RWPE1 (cell line): ENCODE results near the gene DUOX2.

Experiments used
- CTCF ChIA-PET: fragments of 350-600 bp; sonication (Branson Sonifier 250); formaldehyde crosslinking; extraction: SDS; loops from one replicate; lab custom pipeline; 2021; lab: Yijun Ruan, JAX
- POLR2A ChIA-PET: fragments of 400-600 bp; formaldehyde crosslinking; extraction: SDS; loops from one replicate; lab custom pipeline; 2020; ENCODE audit warnings: antibody characterized with exemption; ENCODE audit not compliant: low non-redundant PET; lab: Yijun Ruan, JAX
- DNase-seq: peaks from one replicate; pipeline ENCODE4 v3.0.0; 2012; ENCODE audit warnings: low spot score
- H3K27ac ChIP-seq: fragments of 450-650 bp; 2 replicates; pipeline ENCODE4 v1.5.1; 2017
- CTCF ChIP-seq: fragments of 450-650 bp; conservative IDR thresholded peaks from 2 replicates; pipeline ENCODE4 v1.5.1; 2017; ENCODE audit warnings: low read depth, mild to moderate bottlenecking

The DUOX2 gene

GRCh38 chr15:45117308-45118130 lies 3.5 kb upstream of the DUOX2 start:
- no peak for DNase-seq
- POLR2A ChIA-PET = no interaction called here
- no peak for TF ChIP-seq CTCF
- H3K27ac ChIP-seq = no peak overlapping the region
- CTCF ChIA-PET = interaction anchor here (0.5 to 1.7 kb wide), 19 partner anchors 9 to 314 kb away, joined by 3 to 11 read pairs (median 5); partner anchors contain the start of genes DUOX1 and DUOXA1

GRCh38 chr15:45116482-45117307 lies 2.7 kb upstream of the DUOX2 start:
- ChIA-PET POLR2A (no interaction called here), CTCF (interaction anchor here (1.0 kb wide), 1 partner anchor 18 kb away, joined by 4 read pairs; no protein-coding TSS in a partner anchor)
- TF ChIP-seq CTCF = no peak
- no peak for DNase-seq
- H3K27ac ChIP-seq = no peak overlapping the region

GRCh38 chr15:45116006-45116481 lies 2.1 kb upstream of the DUOX2 start:
- no peak for DNase-seq
- POLR2A ChIA-PET = no interaction called here
- CTCF ChIA-PET = interaction anchor here (1.0 kb wide), 1 partner anchor 19 kb away, joined by 4 read pairs; no protein-coding TSS in a partner anchor
- no peak for TF ChIP-seq CTCF
- no peak overlapping the region for H3K27ac ChIP-seq

GRCh38 chr15:45115312-45115820 lies 1.4 kb upstream of the DUOX2 start:
- DNase-seq = no peak
- no peak for TF ChIP-seq CTCF
- CTCF ChIA-PET = interaction anchor here (0.5 kb wide), 1 partner anchor 252 kb away, joined by 3 read pairs; no protein-coding TSS in a partner anchor
- POLR2A ChIA-PET = no interaction called here
- H3K27ac ChIP-seq = no peak overlapping the region

- POLR2A ChIA-PET = no interaction called here
- DNase-seq = no peak
- CTCF ChIA-PET = interaction anchor here (0.5 to 0.6 kb wide), 4 partner anchors 23 to 401 kb away, joined by 3 to 8 read pairs (median 3); no protein-coding TSS in a partner anchor
- no peak for TF ChIP-seq CTCF
- H3K27ac ChIP-seq = no peak overlapping the region
Observed at GRCh38 chr15:45114751-45115085, 746 bp upstream of the DUOX2 start.
